Neural crest cell (in vitro differentiated cells): ENCODE results near the gene CTU1. TPM values are rescaled to one million over a fixed set of nuclear protein-coding genes. Genes with fewer than 3 reads are reported as not detected.

Source experiments
- DNase-seq: peaks from one replicate; pipeline ENCODE4 v3.0.0; 2021; ENCODE audit warnings: low read depth, mixed read lengths, low spot score
- H3K27ac Mint-ChIP-seq: one replicate; pipeline ENCODE4 v1.8.0; 2021; ENCODE audit warnings: mild to moderate bottlenecking, mixed read lengths; ENCODE audit not compliant: unreplicated experiment
- H3K27me3 Mint-ChIP-seq: 2 replicates; pipeline ENCODE4 v1.8.0; 2021; ENCODE audit warnings: low read depth, mild to moderate bottlenecking, mixed read lengths
- H3K36me3 Mint-ChIP-seq: 2 replicates; pipeline ENCODE4 v1.8.0; 2021; ENCODE audit warnings: low read depth, mild to moderate bottlenecking, mixed read lengths
- H3K4me1 Mint-ChIP-seq: 2 replicates; pipeline ENCODE4 v1.8.0; 2021; ENCODE audit warnings: mixed read lengths
- H3K4me3 Mint-ChIP-seq: one replicate; pipeline ENCODE4 v1.8.0; 2021; ENCODE audit warnings: mild to moderate bottlenecking, mixed read lengths
- H3K9me3 Mint-ChIP-seq: 2 replicates; pipeline ENCODE4 v1.8.0; 2021; ENCODE audit warnings: mixed read lengths
- CTCF ChIP-seq: fragments of 200-600 bp; sonication (generic); conservative IDR thresholded peaks from 2 replicates; pipeline ENCODE4 v1.5.0; 2021; ENCODE audit warnings: antibody characterized with exemption, mild to moderate bottlenecking
- total RNA-seq: library from RNA; stranded (reverse); gene quantifications from 2 replicates; pipeline ENCODE4 v1.2.1, GENCODE V29; 2021

Gene CTU1
- total RNA-seq, 1 donor from 2014 or later, result 8.4 TPM

- H3K27me3 Mint-ChIP-seq, result peaks cover 6% of the 10 kb centered on the region
- no peaks in the 10 kb centered on the region for H3K9me3 Mint-ChIP-seq
- TF ChIP-seq CTCF, result no peak
- H3K36me3 Mint-ChIP-seq, result no peaks in the 10 kb centered on the region
- no peak overlapping the region for H3K27ac Mint-ChIP-seq
- peaks cover 16% of the 10 kb centered on the region for H3K4me1 Mint-ChIP-seq
- DNase-seq, result no peak
- H3K4me3 Mint-ChIP-seq, result no peak overlapping the region
These were observed 4.3 kb downstream of the CTU1 start for GRCh38 chr19:51103926-51104341.

- Mint-ChIP-seq H3K4me3 (no peak overlapping the region), H3K9me3 (no peaks in the 10 kb centered on the region), H3K27ac (no peak overlapping the region), H3K36me3 (no peaks in the 10 kb centered on the region), H3K27me3 (no peaks in the 10 kb centered on the region), H3K4me1 (peaks cover 9% of the 10 kb centered on the region)
- TF ChIP-seq CTCF, result no peak
- no peak for DNase-seq
These were observed 5.2 kb downstream of the CTU1 start for GRCh38 chr19:51102991-51103390.

GRCh38 chr19:51101171-51101865, 6.9 kb downstream of the CTU1 start:
- no peak for DNase-seq
- Mint-ChIP-seq H3K27ac (no peak overlapping the region), H3K27me3 (no peaks in the 10 kb centered on the region), H3K9me3 (no peaks in the 10 kb centered on the region), H3K4me1 (no peaks in the 10 kb centered on the region), H3K4me3 (no peak overlapping the region), H3K36me3 (no peaks in the 10 kb centered on the region)
- no peak for TF ChIP-seq CTCF

GRCh38 chr19:51100601-51101000, 7.6 kb downstream of the CTU1 start:
- Mint-ChIP-seq H3K4me1 (no peaks in the 10 kb centered on the region), H3K4me3 (no peak overlapping the region), H3K36me3 (no peaks in the 10 kb centered on the region), H3K27ac (no peak overlapping the region), H3K9me3 (no peaks in the 10 kb centered on the region), H3K27me3 (no peaks in the 10 kb centered on the region)
- TF ChIP-seq CTCF, result no peak
- no peak for DNase-seq

- Mint-ChIP-seq H3K36me3 (no peaks in the 10 kb centered on the region), H3K4me3 (no peak overlapping the region), H3K4me1 (peaks cover 3% of the 10 kb centered on the region), H3K9me3 (no peaks in the 10 kb centered on the region), H3K27me3 (no peaks in the 10 kb centered on the region), H3K27ac (no peak overlapping the region)
- TF ChIP-seq CTCF, result no peak
- no peak for DNase-seq
These were observed 9.2 kb downstream of the CTU1 start for GRCh38 chr19:51099047-51099382.
